Glutamatergic neuron (in vitro differentiated cells): Measurements from ENCODE around the gene GSG1L. TPM values are rescaled to one million over a fixed set of nuclear protein-coding genes. Genes with fewer than 3 reads are reported as not detected.

Source experiments
- DNase-seq: peaks from one replicate; pipeline ENCODE4 v3.0.0; 2022
- H3K27ac Mint-ChIP-seq: one replicate; pipeline ENCODE4 v1.8.0; 2020; ENCODE audit warnings: mild to moderate bottlenecking, mixed read lengths, inconsistent platforms; ENCODE audit not compliant: unreplicated experiment
- H3K27me3 Mint-ChIP-seq: one replicate; pipeline ENCODE4 v1.8.0; 2020; ENCODE audit warnings: mild to moderate bottlenecking, moderate library complexity, mixed read lengths, inconsistent platforms; ENCODE audit not compliant: unreplicated experiment
- H3K36me3 Mint-ChIP-seq: one replicate; pipeline ENCODE4 v1.8.0; 2020; ENCODE audit warnings: mild to moderate bottlenecking, mixed read lengths, inconsistent platforms; ENCODE audit not compliant: unreplicated experiment
- H3K4me1 Mint-ChIP-seq: one replicate; pipeline ENCODE4 v1.8.0; 2020; ENCODE audit warnings: mild to moderate bottlenecking, low read depth, mixed read lengths, inconsistent platforms; ENCODE audit not compliant: unreplicated experiment
- H3K4me3 Mint-ChIP-seq: one replicate; pipeline ENCODE4 v1.8.0; 2020; ENCODE audit warnings: mild to moderate bottlenecking, mixed read lengths, inconsistent platforms; ENCODE audit not compliant: unreplicated experiment
- H3K9me3 Mint-ChIP-seq: one replicate; pipeline ENCODE4 v1.8.0; 2020; ENCODE audit warnings: mild to moderate bottlenecking, moderate library complexity, mixed read lengths, inconsistent platforms; ENCODE audit not compliant: unreplicated experiment
- CTCF ChIP-seq: fragments of 200-600 bp; sonication (generic); IDR thresholded peaks from one replicate; pipeline ENCODE4 v1.5.0; 2021; ENCODE audit not compliant: partially characterized antibody, unreplicated experiment
- total RNA-seq: library from RNA; stranded (reverse); fragmentation: NEBNext Ultra II Directional; extraction: Animal tissue kit (Norgen Biotek cat#: 25700); gene quantifications from one replicate; pipeline ENCODE4 v1.2.1, GENCODE V29; 2021; ENCODE audit not compliant: unreplicated experiment

GSG1L gene
- total RNA-seq, 1 donor from 2014 or later = 0.91 TPM

GRCh38 chr16:27789595-27790241, 273.8 kb downstream of the GSG1L start:
- no peak overlapping the region for H3K4me3 Mint-ChIP-seq

DNA sequence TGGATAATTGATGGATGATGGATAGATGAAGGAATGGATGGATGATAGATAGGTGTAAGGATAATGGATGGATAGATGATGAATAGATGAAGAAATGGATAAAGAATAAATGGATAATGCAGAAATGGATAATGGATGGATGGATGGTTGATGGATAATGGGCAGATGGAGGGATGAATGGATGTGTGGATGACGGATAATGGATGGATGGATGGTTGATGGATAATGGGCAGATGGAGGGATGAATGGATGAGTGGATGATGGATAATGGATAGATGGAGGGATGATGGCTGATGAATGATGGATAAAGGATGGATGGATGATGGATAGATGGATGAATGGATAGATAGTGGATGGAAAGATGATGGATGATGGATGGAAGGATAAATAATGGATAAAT, 274.4 kb downstream of the GSG1L start:
- Mint-ChIP-seq H3K36me3 (no peaks in the 10 kb centered on the region), H3K9me3 (no peaks in the 10 kb centered on the region), H3K27ac (no peak overlapping the region), H3K4me3 (no peak overlapping the region), H3K4me1 (peaks cover 3% of the 10 kb centered on the region), H3K27me3 (peaks cover 5% of the 10 kb centered on the region)
- no peak for DNase-seq
- TF ChIP-seq CTCF = no peak

More at GRCh38 chr16:27789595-27790241, 273.8 kb downstream of the GSG1L start:
- DNase-seq = no peak
- no peaks in the 10 kb centered on the region for H3K9me3 Mint-ChIP-seq
- H3K27ac Mint-ChIP-seq = no peak overlapping the region
- no peak for TF ChIP-seq CTCF
- peaks cover 3% of the 10 kb centered on the region for H3K4me1 Mint-ChIP-seq
- H3K36me3 Mint-ChIP-seq = no peaks in the 10 kb centered on the region
- H3K27me3 Mint-ChIP-seq = peaks cover 8% of the 10 kb centered on the region

DNA sequence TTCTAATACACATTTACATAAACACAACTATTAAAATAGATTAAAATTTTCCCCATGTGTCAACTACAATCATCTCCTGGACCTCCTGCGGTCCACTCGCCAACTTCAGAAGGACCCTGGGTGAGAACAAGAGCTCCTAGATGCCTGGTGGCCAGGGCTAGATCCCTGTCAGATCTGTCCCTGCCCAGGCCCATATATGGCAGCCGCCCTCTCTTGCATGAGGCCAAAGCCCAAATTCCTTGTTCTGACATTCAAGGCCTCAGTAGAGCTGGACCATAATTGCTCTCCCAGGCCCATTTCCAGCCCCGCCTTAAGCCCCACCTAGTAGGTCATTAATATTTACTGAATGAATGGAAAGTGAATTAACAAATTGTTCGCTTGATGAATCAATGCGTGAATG, 275.8 kb downstream of the GSG1L start:
- no peaks in the 10 kb centered on the region for H3K36me3 Mint-ChIP-seq

GRCh38 chr16:27786923-27787625, 276.4 kb downstream of the GSG1L start:
- no peak overlapping the region for H3K27ac Mint-ChIP-seq
- no peak for DNase-seq
- H3K27me3 Mint-ChIP-seq = peaks cover 3% of the 10 kb centered on the region
- H3K4me3 Mint-ChIP-seq = no peak overlapping the region
- no peaks in the 10 kb centered on the region for H3K36me3 Mint-ChIP-seq
- no peak for TF ChIP-seq CTCF
- H3K4me1 Mint-ChIP-seq = peaks cover 8% of the 10 kb centered on the region
- H3K9me3 Mint-ChIP-seq = no peaks in the 10 kb centered on the region

More for the DNA sequence above, 275.8 kb downstream of the GSG1L start:
- no peak overlapping the region for H3K4me3 Mint-ChIP-seq
- peaks cover 5% of the 10 kb centered on the region for H3K4me1 Mint-ChIP-seq
- no peak for TF ChIP-seq CTCF
- no peak overlapping the region for H3K27ac Mint-ChIP-seq
- no peak for DNase-seq
- H3K27me3 Mint-ChIP-seq = peaks cover 5% of the 10 kb centered on the region
- no peaks in the 10 kb centered on the region for H3K9me3 Mint-ChIP-seq

GRCh38 chr16:27786221-27786922, 277.1 kb downstream of the GSG1L start:
- H3K9me3 Mint-ChIP-seq = no peaks in the 10 kb centered on the region
- TF ChIP-seq CTCF = no peak
- H3K36me3 Mint-ChIP-seq = no peaks in the 10 kb centered on the region
- DNase-seq = no peak
- H3K4me1 Mint-ChIP-seq = peaks cover 12% of the 10 kb centered on the region
- H3K27me3 Mint-ChIP-seq = peaks cover 3% of the 10 kb centered on the region
- H3K4me3 Mint-ChIP-seq = no peak overlapping the region
- H3K27ac Mint-ChIP-seq = no peak overlapping the region
